AG04450 (cell line): ENCODE data around the gene UVRAG. TPM values are rescaled to one million over a fixed set of nuclear protein-coding genes. Genes with fewer than 3 reads are reported as not detected.

Experiments
- CTCF ChIA-PET: fragments of 300-600, 350-600 bp; formaldehyde crosslinking; extraction: SDS; loops from one replicate; lab custom pipeline; 2022; ENCODE audit warnings: antibody characterized with exemption, inconsistent platforms; lab: Charles Lee
- POLR2A ChIA-PET: fragments of 350-600 bp; formaldehyde crosslinking; extraction: SDS; loops from one replicate; lab custom pipeline; 2021; ENCODE audit warnings: antibody characterized with exemption, inconsistent platforms; lab: Yijun Ruan, JAX
- DNase-seq: peaks from one replicate; pipeline ENCODE4 v3.0.0-alpha.2; 2011; ENCODE audit warnings: low read depth, low spot score
- H3K27ac ChIP-seq: one replicate; pipeline ENCODE4 v1.5.1; 2012; ENCODE audit warnings: low read depth, low read length, control low read depth
- H3K27me3 ChIP-seq: one replicate; pipeline ENCODE4 v1.6.0; 2012; ENCODE audit warnings: low read length; ENCODE audit not compliant: control insufficient read depth, insufficient read depth
- H3K4me3 ChIP-seq: 2 replicates; pipeline ENCODE4 v1.5.1; 2011; ENCODE audit warnings: mild to moderate bottlenecking, low read depth, low read length, control low read depth
- H3K9me3 ChIP-seq: 2 replicates; pipeline ENCODE4 v1.5.1; 2012; ENCODE audit warnings: low read length; ENCODE audit not compliant: control insufficient read depth, insufficient read depth
- CTCF ChIP-seq: IDR thresholded peaks from 2 replicates; pipeline ENCODE4 v1.5.1; 2011; ENCODE audit warnings: low read depth, low read length, control low read depth, inconsistent platforms
- polyA plus RNA-seq: library from polyadenylated mRNA; depleted of rRNA; stranded (reverse); fragments of >200 nt; gene quantifications from 2 replicates; pipeline ENCODE4 v1.2.3, GENCODE V29; 2011

Gene UVRAG
- polyA plus RNA-seq, 1 experiment, result 11.6 TPM

GRCh38 chr11:75836417-75836816 lies 21.4 kb downstream of the UVRAG start:
- TF ChIP-seq CTCF, result no peak
- no peak overlapping the region for H3K4me3 ChIP-seq
- CTCF ChIA-PET, result interaction anchor here (0.7 kb wide), 1 partner anchor 44 kb away, joined by 3 read pairs; no protein-coding TSS in a partner anchor
- DNase-seq, result no peak
- POLR2A ChIA-PET, result no interaction called here
- no peak overlapping the region for H3K27ac ChIP-seq
- H3K27me3 ChIP-seq, result no peaks in the 10 kb centered on the region
- no peaks in the 10 kb centered on the region for H3K9me3 ChIP-seq

DNA sequence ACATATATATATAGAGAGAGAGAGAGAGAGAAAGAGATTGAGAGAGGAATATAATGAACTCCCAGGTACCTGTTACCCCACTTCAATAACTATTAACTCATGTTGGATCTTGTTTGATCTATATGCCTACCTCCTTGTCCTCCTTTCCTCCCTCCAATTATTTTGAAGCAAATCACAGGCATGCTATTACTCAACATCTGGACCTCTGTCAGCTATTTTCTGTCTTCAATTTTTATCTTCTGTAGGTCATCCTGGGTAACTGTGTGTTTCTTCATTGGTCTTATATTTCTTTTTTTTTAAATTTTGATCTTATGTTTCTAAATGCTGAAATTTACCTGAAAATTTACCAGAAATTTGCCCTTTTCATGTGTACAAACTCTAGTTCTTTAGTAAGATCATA lies 24.8 kb downstream of the UVRAG start:
- DNase-seq, result no peak
- CTCF ChIA-PET, result no interaction called here
- H3K27me3 ChIP-seq, result no peaks in the 10 kb centered on the region
- POLR2A ChIA-PET, result no interaction called here
- no peak overlapping the region for H3K27ac ChIP-seq
- H3K4me3 ChIP-seq, result no peak overlapping the region
- no peak for TF ChIP-seq CTCF
- H3K9me3 ChIP-seq, result no peaks in the 10 kb centered on the region

GRCh38 chr11:75840522-75840921 lies 25.5 kb downstream of the UVRAG start:
- H3K27ac ChIP-seq, result no peak overlapping the region
- ChIA-PET POLR2A (no interaction called here), CTCF (interaction anchor here (1.2 kb wide), 1 partner anchor 135 kb away, joined by 4 read pairs; no protein-coding TSS in a partner anchor)
- H3K27me3 ChIP-seq, result no peaks in the 10 kb centered on the region
- no peak for TF ChIP-seq CTCF
- no peak overlapping the region for H3K4me3 ChIP-seq
- no peaks in the 10 kb centered on the region for H3K9me3 ChIP-seq
- DNase-seq, result no peak

DNA sequence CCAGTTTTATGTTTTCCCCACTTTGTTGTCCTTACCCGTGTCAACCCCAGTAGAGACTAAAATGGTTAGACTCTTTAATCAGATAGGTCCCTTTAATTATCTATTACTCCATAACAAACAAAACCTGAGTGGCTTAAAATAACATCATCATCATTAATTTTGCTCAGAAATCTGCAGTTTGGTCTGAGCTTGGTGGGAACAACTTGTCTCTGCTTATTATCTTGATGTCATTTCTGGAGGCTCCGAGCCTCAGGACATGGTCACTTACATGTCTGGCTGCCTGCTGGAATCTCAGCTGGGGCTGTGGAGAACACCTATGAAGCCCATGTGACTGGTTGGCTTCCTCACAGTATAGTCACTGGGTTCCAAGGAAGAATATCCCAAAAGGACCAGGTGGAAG lies 26.7 kb downstream of the UVRAG start:
- no peak for TF ChIP-seq CTCF
- no peak for DNase-seq
- H3K4me3 ChIP-seq, result no peak overlapping the region
- no peaks in the 10 kb centered on the region for H3K9me3 ChIP-seq
- ChIA-PET POLR2A (no interaction called here), CTCF (no interaction called here)
- no peaks in the 10 kb centered on the region for H3K27me3 ChIP-seq
- H3K27ac ChIP-seq, result no peak overlapping the region

GRCh38 chr11:75845324-75845723 lies 30.3 kb downstream of the UVRAG start:
- Histone ChIP-seq H3K27ac (no peak overlapping the region), H3K9me3 (no peaks in the 10 kb centered on the region), H3K27me3 (no peaks in the 10 kb centered on the region), H3K4me3 (no peak overlapping the region)
- TF ChIP-seq CTCF, result no peak
- CTCF ChIA-PET, result no interaction called here
- POLR2A ChIA-PET, result no interaction called here
- no peak for DNase-seq
